Measurements from ENCODE around the gene MRPL37.
"Not testable (repeated sequence)": the region's sequence is repeated elsewhere in the genome, so short reads cannot be mapped to it uniquely, and the experiment has no call there.

Gene MRPL37

GRCh38 chr1:54172614-54173599 lies 27.1 kb upstream of the MRPL37 start:
- DNase-seq (ENCODE audit: low read depth in 2 of 2): no peak

GRCh38 chr1:54173681-54174080 lies 26.3 kb upstream of the MRPL37 start:
- DNase-seq (ENCODE audit: low read depth in 2 of 2): no peak

GRCh38 chr1:54174106-54174505 lies 25.9 kb upstream of the MRPL37 start:
- no peak for DNase-seq (ENCODE audit: low read depth in 2 of 2)

GRCh38 chr1:54176621-54177327 lies 23.2 kb upstream of the MRPL37 start:
- no peak for DNase-seq (ENCODE audit: low read depth in 2 of 2)

GRCh38 chr1:54177726-54178125 lies 22.2 kb upstream of the MRPL37 start:
- DNase-seq (ENCODE audit: low read depth in 2 of 2): no peak

- DNase-seq (ENCODE audit: low read depth in 2 of 2): no peak
Observed at GRCh38 chr1:54178296-54179070, 21.5 kb upstream of the MRPL37 start.

GRCh38 chr1:54180701-54181360 lies 19.1 kb upstream of the MRPL37 start:
- DNase-seq (ENCODE audit: low read depth in 2 of 2): no peak

GRCh38 chr1:54186056-54186455 lies 13.9 kb upstream of the MRPL37 start:
- no peak for DNase-seq (ENCODE audit: low read depth in 2 of 2)

- DNase-seq (ENCODE audit: low read depth in 2 of 2): no peak
Observed at GRCh38 chr1:54188291-54188690, 11.7 kb upstream of the MRPL37 start.

GRCh38 chr1:54190526-54190925 lies 9.4 kb upstream of the MRPL37 start:
- no peak for DNase-seq (ENCODE audit: low read depth in 2 of 2)

GRCh38 chr1:54191525-54191924 lies 8.4 kb upstream of the MRPL37 start:
- DNase-seq (ENCODE audit: low read depth in 2 of 2): no peak

- no peak for DNase-seq (ENCODE audit: low read depth in 2 of 2)
Observed at GRCh38 chr1:54193453-54193852, 6.5 kb upstream of the MRPL37 start.

- DNase-seq (ENCODE audit: low read depth in 2 of 2): no peak
Observed at GRCh38 chr1:54199151-54199764, 709 bp upstream of the MRPL37 start.

GRCh38 chr1:54200519-54200997 lies 591 bp downstream of the MRPL37 start:
- DNase-seq (ENCODE audit: low read depth in 2 of 2): no peak

GRCh38 chr1:54204199-54204598 lies 4.2 kb downstream of the MRPL37 start:
- no peak for DNase-seq (ENCODE audit: low read depth in 2 of 2)

GRCh38 chr1:54207287-54207686 lies 7.3 kb downstream of the MRPL37 start:
- no peak for DNase-seq (ENCODE audit: low read depth in 2 of 2)

GRCh38 chr1:54207896-54208295 lies 7.9 kb downstream of the MRPL37 start:
- not testable (repeated sequence) for DNase-seq (ENCODE audit: low read depth in 2 of 2)

GRCh38 chr1:54212872-54213271 lies 12.9 kb downstream of the MRPL37 start:
- DNase-seq (ENCODE audit: low read depth in 2 of 2): no peak

- no peak for DNase-seq (ENCODE audit: low read depth in 2 of 2)
Observed at GRCh38 chr1:54215523-54215922, 15.6 kb downstream of the MRPL37 start.

- DNase-seq (ENCODE audit: low read depth in 2 of 2): no peak
Observed at GRCh38 chr1:54218883-54219687, 19.1 kb downstream of the MRPL37 start.
